SU-DHL-6 (cell line): ENCODE measurements around the gene EML1.

ENCODE experiments used
- EZH2phosphoT487 ChIP-seq: fragments of 200-600 bp; sonication (generic), shearing (Covaris generic); conservative IDR thresholded peaks from 2 replicates; pipeline ENCODE4 v1.6.1; 2018; ENCODE audit warnings: mild to moderate bottlenecking, antibody characterized with exemption, low read length, moderate library complexity, mixed read lengths
- TF ChIP-seq, protein P1 (sequence below): fragments of 200-600 bp; sonication (generic); IDR thresholded peaks from one replicate; pipeline ENCODE4 v1.5.1; 2017; ENCODE audit warnings: antibody characterized with exemption, mild to moderate bottlenecking, low read length, moderate library complexity; ENCODE audit not compliant: insufficient read depth, poor library complexity, severe bottlenecking

DNA sequence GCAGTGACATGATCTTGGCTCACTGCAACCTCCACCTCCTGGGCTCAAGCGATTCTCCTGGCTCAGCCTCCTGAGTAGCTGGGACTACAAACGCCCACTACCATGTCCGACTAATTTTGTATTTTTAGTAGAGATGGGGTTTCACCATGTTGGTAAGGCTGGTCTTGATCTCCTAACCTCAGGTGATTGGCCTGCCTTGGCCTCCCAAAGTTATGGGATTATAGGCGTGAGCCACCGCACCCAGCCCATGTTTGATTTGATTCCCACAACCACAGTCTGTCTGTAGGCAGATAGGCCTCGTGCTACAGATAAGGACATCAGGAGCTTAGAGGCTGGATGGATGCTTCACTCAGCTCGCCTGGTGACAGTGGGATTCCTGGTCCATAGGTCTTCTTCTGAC is 23.0 kb downstream of the EML1 start:
- TF ChIP-seq, protein P1, sequence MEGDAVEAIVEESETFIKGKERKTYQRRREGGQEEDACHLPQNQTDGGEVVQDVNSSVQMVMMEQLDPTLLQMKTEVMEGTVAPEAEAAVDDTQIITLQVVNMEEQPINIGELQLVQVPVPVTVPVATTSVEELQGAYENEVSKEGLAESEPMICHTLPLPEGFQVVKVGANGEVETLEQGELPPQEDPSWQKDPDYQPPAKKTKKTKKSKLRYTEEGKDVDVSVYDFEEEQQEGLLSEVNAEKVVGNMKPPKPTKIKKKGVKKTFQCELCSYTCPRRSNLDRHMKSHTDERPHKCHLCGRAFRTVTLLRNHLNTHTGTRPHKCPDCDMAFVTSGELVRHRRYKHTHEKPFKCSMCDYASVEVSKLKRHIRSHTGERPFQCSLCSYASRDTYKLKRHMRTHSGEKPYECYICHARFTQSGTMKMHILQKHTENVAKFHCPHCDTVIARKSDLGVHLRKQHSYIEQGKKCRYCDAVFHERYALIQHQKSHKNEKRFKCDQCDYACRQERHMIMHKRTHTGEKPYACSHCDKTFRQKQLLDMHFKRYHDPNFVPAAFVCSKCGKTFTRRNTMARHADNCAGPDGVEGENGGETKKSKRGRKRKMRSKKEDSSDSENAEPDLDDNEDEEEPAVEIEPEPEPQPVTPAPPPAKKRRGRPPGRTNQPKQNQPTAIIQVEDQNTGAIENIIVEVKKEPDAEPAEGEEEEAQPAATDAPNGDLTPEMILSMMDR: no peak
- no peak for TF ChIP-seq EZH2phosphoT487
